Hindlimb muscle (tissue), 1 donor: ENCODE data around the gene TRIM69. TPM values are rescaled to one million over a fixed set of nuclear protein-coding genes. Genes with fewer than 3 reads are reported as not detected.
"Not testable (repeated sequence)": the region's sequence is repeated elsewhere in the genome, so short reads cannot be mapped to it uniquely, and the experiment has no call there.

Experiments
- DNase-seq: peaks from one replicate; pipeline ENCODE4 v3.0.0-alpha.2; 2013
- polyA plus RNA-seq: library from polyadenylated mRNA; unstranded; fragments of 120-200 nt; gene quantifications from one replicate; pipeline ENCODE4 v1.2.1, GENCODE V29; 2013; ENCODE audit not compliant: insufficient read length

TRIM69 gene
- polyA plus RNA-seq, 1 donor, result 30.8 TPM

GRCh38 chr15:44743454-44743853 is 7.1 kb downstream of the TRIM69 start:
- DNase-seq, result not testable (repeated sequence)

- DNase-seq, result no peak
Observed at GRCh38 chr15:44753345-44753744, 17.0 kb downstream of the TRIM69 start.

GRCh38 chr15:44763187-44763586 is 26.9 kb downstream of the TRIM69 start:
- no peak for DNase-seq

GRCh38 chr15:44763848-44764247 is 27.5 kb downstream of the TRIM69 start:
- DNase-seq, result no peak

- DNase-seq, result no peak
Observed at GRCh38 chr15:44765036-44765435, 28.7 kb downstream of the TRIM69 start.

- no peak for DNase-seq
Observed at GRCh38 chr15:44769521-44769920, 33.2 kb downstream of the TRIM69 start.

GRCh38 chr15:44770715-44771114 is 34.4 kb downstream of the TRIM69 start:
- not testable (repeated sequence) for DNase-seq

DNA sequence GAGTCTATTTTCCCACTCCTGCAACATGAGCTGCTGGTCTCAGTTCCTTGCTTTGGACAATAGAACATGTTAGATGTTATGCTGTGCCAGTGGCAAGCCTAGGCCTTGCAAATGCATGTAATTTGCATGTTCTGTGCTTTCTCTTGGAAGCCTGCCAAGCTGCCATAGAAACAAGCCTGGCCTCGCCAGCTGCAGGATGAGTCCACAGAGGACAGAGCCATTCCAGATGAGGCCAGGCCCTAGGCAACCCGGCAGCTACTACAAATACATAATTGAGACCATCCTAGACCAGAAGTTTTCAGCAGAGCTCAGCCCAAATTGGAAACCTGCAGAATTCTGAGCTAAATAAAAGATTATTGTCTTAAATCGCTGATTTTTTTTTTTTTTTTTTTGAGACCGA is 39.6 kb downstream of the TRIM69 start:
- DNase-seq, result peak; percentile 32

DNA sequence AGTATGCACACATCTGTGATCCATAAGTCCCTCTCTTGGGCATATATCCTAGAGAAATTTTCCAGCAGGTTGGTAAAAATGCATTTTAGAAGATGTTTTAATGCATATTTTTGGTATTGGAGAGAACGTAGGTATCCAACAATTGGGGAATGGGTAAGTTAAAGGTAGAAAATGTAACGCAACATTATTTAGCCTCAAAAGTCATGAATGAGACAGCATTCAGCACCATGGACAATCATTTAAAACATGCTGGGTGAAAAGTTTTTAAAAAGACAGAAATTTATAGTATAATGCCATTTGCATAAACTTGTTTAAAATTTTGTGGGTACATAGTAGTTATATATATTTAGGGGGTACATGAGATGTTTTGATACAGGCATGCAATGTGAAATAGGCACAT is 43.4 kb downstream of the TRIM69 start:
- DNase-seq, result no peak

GRCh38 chr15:44780608-44781007 is 44.3 kb downstream of the TRIM69 start:
- no peak for DNase-seq

GRCh38 chr15:44781128-44781810 is 44.9 kb downstream of the TRIM69 start:
- DNase-seq, result no peak

GRCh38 chr15:44782516-44782915 is 46.2 kb downstream of the TRIM69 start:
- no peak for DNase-seq

DNA sequence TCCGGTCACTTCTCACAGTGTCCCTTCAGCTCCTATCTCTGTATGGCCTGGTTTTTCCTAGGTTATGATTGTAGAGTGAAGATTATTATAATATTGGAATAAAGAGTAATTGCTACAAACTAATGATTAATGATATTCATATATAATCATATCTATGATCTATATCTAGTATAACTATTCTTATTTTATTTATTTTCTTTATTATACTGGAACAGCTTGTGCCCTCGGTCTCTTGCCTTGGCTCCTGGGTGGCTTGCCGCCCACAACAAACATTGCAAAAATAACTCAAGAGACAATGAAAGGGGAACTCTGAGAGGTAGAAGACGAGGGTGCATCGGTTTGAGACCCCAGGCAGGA is 48.6 kb downstream of the TRIM69 start:
- DNase-seq, result not testable (repeated sequence)

GRCh38 chr15:44788748-44789147 is 52.4 kb downstream of the TRIM69 start:
- no peak for DNase-seq

DNA sequence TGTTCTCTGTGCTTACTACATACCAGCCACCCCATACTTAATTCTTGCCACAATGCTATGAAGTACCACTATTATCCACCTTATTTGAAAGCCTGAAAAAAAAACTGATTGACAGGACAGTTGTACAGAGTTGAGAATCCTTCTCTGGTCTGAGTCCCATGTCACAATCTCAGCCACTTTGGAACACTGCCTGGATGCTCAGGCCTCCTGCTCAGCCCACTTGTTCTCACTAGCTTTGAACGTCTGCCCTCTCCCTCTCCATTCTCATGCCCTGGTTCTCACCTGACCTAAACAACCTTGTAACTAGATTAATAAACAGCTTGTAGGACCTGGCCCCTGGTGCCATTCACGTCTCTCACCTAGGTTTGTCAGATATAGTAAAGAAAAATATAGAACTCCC is 53.9 kb downstream of the TRIM69 start:
- no peak for DNase-seq

GRCh38 chr15:44790656-44791055 is 54.3 kb downstream of the TRIM69 start:
- DNase-seq, result no peak

- no peak for DNase-seq
Observed at GRCh38 chr15:44792715-44793114, 56.4 kb downstream of the TRIM69 start.

- DNase-seq, result no peak
Observed at GRCh38 chr15:44794072-44794471, 57.7 kb downstream of the TRIM69 start.

- DNase-seq, result no peak
Observed at GRCh38 chr15:44796508-44796907, 60.2 kb downstream of the TRIM69 start.

- DNase-seq, result no peak
Observed at GRCh38 chr15:44798826-44799225, 62.5 kb downstream of the TRIM69 start.

DNA sequence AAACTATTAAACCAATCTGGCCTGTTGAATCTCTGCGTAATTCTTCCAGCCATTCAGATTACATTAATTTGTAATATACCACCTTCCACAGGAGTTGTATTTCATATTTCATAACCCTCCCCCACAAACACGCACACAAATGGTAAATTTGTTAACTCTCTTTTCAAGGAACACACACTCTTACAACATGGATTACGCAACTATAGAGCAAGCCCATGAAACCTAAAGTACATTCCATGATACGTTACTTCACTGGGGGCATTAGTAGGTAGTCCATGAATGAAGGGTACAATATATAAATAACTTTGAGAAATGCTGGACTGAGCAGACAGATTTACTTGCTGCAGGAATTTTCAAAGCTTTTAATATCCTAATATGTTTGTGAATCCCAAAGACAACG is 65.0 kb downstream of the TRIM69 start:
- no peak for DNase-seq

DNA sequence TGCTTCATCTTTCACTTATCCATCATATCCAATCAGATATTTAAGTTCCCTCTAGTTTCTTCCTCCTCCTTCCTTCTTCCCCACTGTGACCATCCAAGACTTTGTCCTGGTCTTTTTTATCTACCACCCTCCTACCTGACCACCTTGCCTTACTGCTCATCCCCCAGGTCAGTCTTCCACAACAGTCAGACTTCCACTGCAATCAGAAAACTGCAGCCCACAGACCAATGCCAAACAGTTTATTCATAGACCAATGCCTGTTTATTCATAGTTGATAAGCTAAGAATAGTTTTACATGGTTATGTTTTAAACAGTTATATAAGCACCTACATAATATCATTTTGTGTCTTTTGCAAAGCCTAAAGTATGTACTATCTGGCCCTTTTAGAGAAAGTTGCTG is 65.5 kb downstream of the TRIM69 start:
- no peak for DNase-seq

DNA sequence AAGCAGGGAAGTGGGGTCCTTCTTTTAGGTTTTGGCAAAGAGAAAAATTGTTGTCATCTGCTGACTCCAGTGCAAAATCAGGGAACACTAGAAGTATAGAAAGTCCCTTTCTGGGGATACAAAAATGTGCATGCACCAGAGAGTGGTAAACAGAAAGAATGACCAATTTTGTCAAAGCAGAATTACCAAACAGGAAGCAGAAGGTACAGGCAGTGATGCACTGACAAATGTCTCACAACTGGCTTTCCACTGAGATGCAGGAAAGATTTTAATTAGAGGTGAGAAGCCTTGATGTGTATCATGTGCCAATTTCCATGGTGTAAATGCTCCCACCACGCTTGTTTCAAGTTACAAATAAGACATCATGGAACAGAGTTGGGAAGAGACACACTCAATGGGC is 66.0 kb downstream of the TRIM69 start:
- no peak for DNase-seq

DNA sequence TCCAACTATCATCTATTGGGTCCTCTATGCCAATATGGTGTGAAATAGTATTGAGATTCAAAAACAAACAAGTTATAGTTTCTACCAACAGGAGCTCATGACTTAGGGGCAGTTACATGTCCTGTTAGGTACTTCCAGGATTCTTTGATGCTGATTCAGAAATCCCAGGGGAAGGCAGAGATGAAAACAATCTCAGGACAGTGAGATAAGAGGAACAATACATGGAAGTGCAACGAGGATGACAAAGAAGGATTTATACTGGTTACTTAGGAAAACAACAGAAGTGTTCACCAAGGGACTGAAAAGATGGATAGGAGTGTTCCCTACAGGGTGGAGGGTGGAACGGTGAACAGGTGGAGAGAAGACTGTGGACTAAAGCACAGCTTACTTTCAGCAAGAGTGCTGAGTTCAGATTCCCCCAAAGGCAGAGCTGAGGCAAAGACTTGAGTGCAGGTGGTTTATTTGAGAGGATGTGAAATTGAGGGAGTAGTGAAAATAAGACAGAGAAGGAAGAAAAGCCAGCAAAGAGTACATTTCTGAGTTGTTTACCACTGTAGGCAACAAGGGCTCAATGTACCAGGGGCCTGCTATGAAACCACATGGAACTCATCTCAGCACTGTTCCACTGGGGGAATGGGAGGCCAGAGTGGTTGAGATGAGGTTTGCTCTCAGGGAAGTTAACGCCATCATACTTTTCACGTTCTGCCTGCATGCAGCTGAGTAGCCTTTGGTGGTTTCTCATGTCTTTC is 68.1 kb downstream of the TRIM69 start:
- no peak for DNase-seq
